GM12864 (cell line): ENCODE measurements around the gene NMT1.

ENCODE experiments used
- DNase-seq: peaks from one replicate; pipeline ENCODE4 v3.0.0-alpha.2; 2011; ENCODE audit warnings: low read depth
- H3K4me3 ChIP-seq: 2 replicates; pipeline ENCODE4 v1.5.1; 2011; ENCODE audit warnings: mild to moderate bottlenecking, low read depth, low read length, control low read depth
- CTCF ChIP-seq: IDR thresholded peaks from 2 replicates; pipeline ENCODE4 v1.5.1; 2011; ENCODE audit warnings: low read depth, mild to moderate bottlenecking, moderate library complexity, low read length, control low read depth, inconsistent platforms; ENCODE audit errors: missing control alignments

The NMT1 gene

GRCh38 chr17:45092911-45093430 lies 31.9 kb downstream of the NMT1 start:
- TF ChIP-seq CTCF = no peak
- no peak for DNase-seq
- no peak overlapping the region for H3K4me3 ChIP-seq

- no peak overlapping the region for H3K4me3 ChIP-seq
- DNase-seq = no peak
- TF ChIP-seq CTCF = no peak
Measured at GRCh38 chr17:45093444-45094110, 32.5 kb downstream of the NMT1 start.

GRCh38 chr17:45096141-45096540 lies 35.0 kb downstream of the NMT1 start:
- no peak for DNase-seq
- peak; percentile 60 for TF ChIP-seq CTCF

GRCh38 chr17:45096926-45097325 lies 35.8 kb downstream of the NMT1 start:
- no peak for TF ChIP-seq CTCF
- DNase-seq = no peak

More at GRCh38 chr17:45096141-45096540, 35.0 kb downstream of the NMT1 start:
- H3K4me3 ChIP-seq = no peak overlapping the region

GRCh38 chr17:45098081-45098868 lies 37.2 kb downstream of the NMT1 start:
- DNase-seq = no peak
- TF ChIP-seq CTCF = no peak
- H3K4me3 ChIP-seq = no peak overlapping the region

More at GRCh38 chr17:45096926-45097325, 35.8 kb downstream of the NMT1 start:
- no peak overlapping the region for H3K4me3 ChIP-seq

- DNase-seq = no peak
- no peak overlapping the region for H3K4me3 ChIP-seq
- TF ChIP-seq CTCF = peak; percentile 90
Measured at GRCh38 chr17:45098869-45099616, 37.9 kb downstream of the NMT1 start.
